GM06990 (cell line): ENCODE measurements around the gene ST6GALNAC2.
A peak's percentile ranks its signal among the peaks of the same experiment; 100 is the strongest.
"Not testable (repeated sequence)": the region's sequence is repeated elsewhere in the genome, so short reads cannot be mapped to it uniquely, and the experiment has no call there.

Experiments
- DNase-seq: peaks from one replicate; pipeline ENCODE4 v3.0.0-alpha.2; 2011; ENCODE audit not compliant: insufficient read length; ENCODE audit errors: extremely low read depth
- H3K27me3 ChIP-seq: replicated peaks from 2 replicates; pipeline ENCODE4 v1.6.0; 2011; ENCODE audit warnings: low read length; ENCODE audit not compliant: control insufficient read depth, insufficient read depth
- H3K36me3 ChIP-seq: 2 replicates; pipeline ENCODE4 v1.5.1; 2011; ENCODE audit warnings: low read length; ENCODE audit not compliant: control insufficient read depth, insufficient read depth
- H3K4me3 ChIP-seq: replicated peaks from 2 replicates; pipeline ENCODE4 v1.5.1; 2011; ENCODE audit warnings: low read depth, mild to moderate bottlenecking, control low read depth, low read length
- TF ChIP-seq, protein P1 (sequence below): IDR thresholded peaks from 2 replicates; pipeline ENCODE4 v1.5.1; 2011; ENCODE audit warnings: low read length, control low read depth, mild to moderate bottlenecking, inconsistent platforms; ENCODE audit not compliant: insufficient read depth, poor library complexity, severe bottlenecking

The ST6GALNAC2 gene

DNA sequence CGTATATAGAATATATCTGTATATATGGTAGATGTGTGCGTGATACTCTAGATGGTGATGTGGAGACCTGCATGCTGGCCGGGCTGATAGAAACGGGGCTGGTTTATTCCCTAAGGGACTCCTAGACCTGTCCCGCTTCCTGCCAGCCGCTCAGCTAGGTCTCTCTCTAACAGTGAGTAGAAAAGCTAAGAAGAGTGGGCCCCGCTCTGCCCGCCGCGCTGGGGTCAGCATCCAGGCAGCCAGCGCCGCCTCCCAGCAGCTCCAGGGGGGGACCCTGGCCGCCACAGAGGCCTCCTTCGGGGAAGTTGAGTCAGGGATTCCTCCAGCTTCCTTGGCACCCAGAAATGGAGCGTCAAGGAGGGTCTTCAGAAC lies 57.5 kb downstream of the ST6GALNAC2 start:
- DNase-seq, result peak; percentile 50

DNA sequence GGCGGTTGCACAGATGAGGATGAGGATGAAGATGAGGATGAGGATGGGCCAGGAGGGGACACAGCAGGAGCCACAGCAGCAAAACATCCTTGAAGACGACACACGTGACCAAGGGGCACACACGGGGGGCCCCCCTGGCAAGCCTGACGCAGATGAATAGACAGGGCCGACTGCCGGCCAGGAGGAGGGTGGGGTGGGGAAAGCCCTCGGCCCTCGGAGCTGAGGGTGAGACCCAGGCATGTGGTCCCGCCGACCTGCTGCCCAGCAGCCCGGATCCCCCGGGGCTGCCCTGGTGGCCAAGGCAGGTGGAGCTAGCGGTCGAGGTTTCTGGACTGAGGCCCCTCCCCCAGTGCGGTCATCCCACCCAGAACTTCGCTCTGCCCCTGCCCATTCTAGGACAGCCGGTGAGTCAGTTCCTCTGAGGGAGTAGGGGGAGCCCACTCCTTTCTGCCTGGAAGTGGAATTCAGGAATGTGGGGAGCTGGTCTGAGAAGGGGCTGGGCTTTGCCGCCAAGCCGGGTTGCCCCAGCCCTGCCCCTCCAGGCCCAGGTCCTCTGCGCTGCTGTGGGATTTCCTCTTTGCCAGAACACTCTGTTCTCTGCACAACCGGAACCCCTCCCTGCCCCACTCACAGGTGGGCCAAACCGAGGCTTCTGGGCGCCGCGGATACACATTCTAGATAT lies 58.1 kb downstream of the ST6GALNAC2 start:
- TF ChIP-seq, protein P1, sequence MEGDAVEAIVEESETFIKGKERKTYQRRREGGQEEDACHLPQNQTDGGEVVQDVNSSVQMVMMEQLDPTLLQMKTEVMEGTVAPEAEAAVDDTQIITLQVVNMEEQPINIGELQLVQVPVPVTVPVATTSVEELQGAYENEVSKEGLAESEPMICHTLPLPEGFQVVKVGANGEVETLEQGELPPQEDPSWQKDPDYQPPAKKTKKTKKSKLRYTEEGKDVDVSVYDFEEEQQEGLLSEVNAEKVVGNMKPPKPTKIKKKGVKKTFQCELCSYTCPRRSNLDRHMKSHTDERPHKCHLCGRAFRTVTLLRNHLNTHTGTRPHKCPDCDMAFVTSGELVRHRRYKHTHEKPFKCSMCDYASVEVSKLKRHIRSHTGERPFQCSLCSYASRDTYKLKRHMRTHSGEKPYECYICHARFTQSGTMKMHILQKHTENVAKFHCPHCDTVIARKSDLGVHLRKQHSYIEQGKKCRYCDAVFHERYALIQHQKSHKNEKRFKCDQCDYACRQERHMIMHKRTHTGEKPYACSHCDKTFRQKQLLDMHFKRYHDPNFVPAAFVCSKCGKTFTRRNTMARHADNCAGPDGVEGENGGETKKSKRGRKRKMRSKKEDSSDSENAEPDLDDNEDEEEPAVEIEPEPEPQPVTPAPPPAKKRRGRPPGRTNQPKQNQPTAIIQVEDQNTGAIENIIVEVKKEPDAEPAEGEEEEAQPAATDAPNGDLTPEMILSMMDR, result peak; percentile 12
- peak overlapping the region; percentile 46 for H3K4me3 ChIP-seq

More for the DNA sequence above, 57.5 kb downstream of the ST6GALNAC2 start:
- H3K4me3 ChIP-seq, result peak overlapping the region; percentile 46
- no peaks in the 10 kb centered on the region for H3K36me3 ChIP-seq
- TF ChIP-seq, protein P1, result no peak
- H3K27me3 ChIP-seq, result no peaks in the 10 kb centered on the region

DNA sequence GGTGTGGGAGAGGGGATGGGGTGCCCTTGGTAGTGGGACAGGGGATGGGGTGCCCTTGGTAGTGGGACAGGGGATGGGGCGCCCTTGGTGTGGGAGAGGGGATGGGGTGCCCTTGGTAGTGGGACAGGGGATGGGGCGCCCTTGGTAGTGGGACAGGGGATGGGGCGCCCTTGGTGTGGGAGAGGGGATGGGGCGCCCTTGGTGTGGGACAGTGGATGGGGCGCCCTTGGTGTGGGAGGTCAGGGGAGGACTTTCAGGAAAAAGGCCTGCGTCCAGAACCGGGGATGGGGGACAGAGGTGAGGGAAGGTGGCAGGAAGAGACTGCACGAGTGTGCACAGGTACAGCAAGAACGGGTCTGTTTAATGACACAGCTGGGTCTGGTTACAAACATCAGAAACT lies 58.6 kb downstream of the ST6GALNAC2 start:
- not testable (repeated sequence) for H3K4me3 ChIP-seq, H3K36me3 ChIP-seq, DNase-seq, H3K27me3 ChIP-seq

More for the DNA sequence above, 58.1 kb downstream of the ST6GALNAC2 start:
- H3K36me3 ChIP-seq, result no peaks in the 10 kb centered on the region
- no peaks in the 10 kb centered on the region for H3K27me3 ChIP-seq
- DNase-seq, result peak; percentile 68

DNA sequence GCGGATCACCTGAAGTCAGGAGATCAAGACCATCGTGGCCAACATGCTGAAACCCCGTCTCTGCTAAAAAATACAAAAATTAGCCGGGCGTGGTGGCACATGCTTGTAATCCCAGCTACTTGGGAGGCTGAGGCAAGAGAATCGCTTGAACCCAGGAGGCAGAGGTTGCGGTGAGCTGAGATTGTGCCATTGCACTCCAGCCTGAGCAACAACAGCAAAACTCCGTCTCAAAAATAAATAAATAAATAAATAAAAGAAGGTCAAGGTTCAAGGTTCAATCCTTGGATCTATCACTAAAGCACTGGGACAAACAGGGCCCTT lies 60.2 kb downstream of the ST6GALNAC2 start:
- not testable (repeated sequence) for DNase-seq, H3K36me3 ChIP-seq, H3K4me3 ChIP-seq, H3K27me3 ChIP-seq

DNA sequence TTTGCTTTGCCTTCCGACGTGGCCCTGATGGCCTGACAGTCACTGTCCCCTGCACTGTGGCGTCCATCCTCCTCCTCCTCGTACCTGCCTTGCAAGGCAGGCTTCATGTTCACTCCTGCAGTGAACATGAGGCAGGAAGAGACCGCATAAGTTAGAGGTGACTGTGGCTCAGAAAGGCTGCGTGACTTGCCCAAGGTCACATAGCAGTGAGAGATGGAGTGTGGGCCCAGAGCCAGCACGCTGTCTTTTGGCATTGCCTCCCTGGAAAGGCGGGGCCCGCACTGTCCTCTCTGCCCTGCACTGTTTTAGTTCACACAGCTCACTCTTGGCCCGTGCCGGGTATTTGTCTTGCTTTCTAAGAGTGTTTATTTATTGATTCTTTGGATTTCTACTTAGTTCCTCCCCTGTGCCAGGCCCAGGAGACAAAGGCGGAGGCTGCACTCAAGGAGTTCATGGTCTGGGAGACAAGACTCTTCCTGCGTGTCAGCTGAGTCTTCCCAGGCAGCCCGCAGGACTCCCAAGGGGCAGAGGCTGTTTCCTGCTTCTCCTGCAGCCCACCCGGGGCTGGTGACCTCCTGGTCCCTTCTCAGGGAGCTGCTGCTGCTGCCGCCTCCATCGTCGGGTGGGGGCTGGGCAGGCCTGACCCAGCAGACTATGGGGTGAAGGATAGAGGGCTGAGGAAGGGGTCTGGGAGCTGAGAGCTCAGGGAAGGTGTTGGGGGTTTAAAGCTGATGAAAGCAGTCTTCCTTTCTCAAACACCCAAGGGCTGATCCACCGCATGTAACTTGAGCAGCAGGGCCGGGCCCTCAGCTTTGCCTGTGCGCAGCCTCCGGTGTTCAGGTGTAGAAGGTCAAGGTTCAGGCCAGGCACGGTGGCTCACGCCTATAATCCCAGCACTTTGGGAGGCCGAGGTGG lies 60.8 kb downstream of the ST6GALNAC2 start:
- TF ChIP-seq, protein P1, result no peak
- no peaks in the 10 kb centered on the region for H3K36me3 ChIP-seq
- DNase-seq, result no peak
- no peaks in the 10 kb centered on the region for H3K27me3 ChIP-seq
- H3K4me3 ChIP-seq, result no peak overlapping the region

DNA sequence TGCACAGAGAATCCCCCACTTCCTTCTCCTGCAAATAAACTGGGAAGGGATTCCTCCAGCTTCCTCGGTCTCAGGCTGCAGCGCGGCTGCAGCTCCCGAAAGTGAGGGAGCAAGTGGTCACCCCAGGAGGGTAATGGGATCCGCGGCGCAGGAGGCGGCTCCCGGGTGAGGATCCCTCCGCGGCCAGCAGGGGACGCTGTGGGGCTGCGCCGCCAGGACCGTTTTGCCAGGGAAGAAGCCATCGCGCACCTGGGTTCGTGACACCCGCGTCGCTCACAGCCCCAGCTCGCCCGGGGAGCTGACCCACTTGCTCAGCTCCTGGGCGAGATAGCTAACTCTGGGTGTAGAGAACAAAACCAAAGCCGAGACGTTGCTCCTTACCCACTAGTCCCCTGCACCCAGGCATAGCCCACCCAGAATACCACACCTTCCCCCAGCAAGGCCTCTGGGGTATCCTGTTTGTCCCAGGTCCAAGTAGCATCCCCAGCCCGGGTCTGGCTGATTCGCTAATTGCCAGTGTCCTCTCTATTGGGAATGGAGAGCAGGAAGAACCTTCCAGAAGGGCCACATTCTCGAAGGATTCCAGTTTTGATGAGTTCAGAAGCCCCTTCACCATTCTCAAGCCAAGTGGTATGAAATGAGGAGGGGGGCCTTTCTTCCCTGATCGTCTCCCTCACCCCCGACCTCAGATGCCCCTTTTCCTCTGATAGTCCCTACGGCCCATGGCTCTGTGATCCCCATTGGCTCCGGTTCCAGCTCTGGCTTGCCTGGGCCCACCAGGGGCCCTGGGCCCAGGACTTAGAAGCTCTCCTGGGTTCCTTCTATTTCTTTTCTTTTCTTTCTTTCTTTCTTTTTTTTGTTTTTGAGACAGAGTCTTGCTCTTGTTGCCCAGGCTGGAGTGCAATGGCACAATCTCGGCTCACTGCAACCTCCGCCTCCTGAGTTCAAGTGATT lies 62.3 kb downstream of the ST6GALNAC2 start:
- TF ChIP-seq, protein P1, result peak; percentile 100
- H3K4me3 ChIP-seq, result no peak overlapping the region
- peak; percentile 83 for DNase-seq
- no peaks in the 10 kb centered on the region for H3K27me3 ChIP-seq
- no peaks in the 10 kb centered on the region for H3K36me3 ChIP-seq

DNA sequence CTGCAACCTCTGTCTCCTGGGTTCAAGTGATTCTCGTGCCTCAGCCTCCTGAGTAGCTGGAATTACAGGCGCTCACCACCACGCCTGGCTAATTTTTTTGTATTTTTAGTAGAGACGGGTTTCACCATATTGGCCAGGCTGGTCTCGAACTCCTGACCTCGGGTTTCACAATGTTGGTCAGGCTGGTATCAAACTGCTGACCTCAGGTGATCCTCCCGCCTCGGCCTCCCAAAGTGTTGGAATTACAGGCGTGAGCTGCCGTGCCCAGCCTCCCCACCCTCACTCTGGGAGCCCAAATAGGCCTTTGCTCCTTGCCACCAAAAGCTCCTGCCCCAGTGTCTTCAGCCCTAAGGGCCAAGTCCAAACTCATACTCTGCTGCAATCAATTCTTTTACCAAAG lies 64.0 kb downstream of the ST6GALNAC2 start:
- DNase-seq, H3K36me3 ChIP-seq, H3K27me3 ChIP-seq, H3K4me3 ChIP-seq: not testable (repeated sequence)
